HuH-7.5 (cell line): ENCODE measurements around the gene TRIM41.
"Not testable (repeated sequence)": the region's sequence is repeated elsewhere in the genome, so short reads cannot be mapped to it uniquely, and the experiment has no call there.

Experiments
- DNase-seq: peaks from one replicate; pipeline ENCODE4 v3.0.0; 2011; ENCODE audit warnings: low spot score

Gene TRIM41

GRCh38 chr5:181193656-181194055 lies 29.4 kb upstream of the TRIM41 start:
- DNase-seq = no peak

DNA sequence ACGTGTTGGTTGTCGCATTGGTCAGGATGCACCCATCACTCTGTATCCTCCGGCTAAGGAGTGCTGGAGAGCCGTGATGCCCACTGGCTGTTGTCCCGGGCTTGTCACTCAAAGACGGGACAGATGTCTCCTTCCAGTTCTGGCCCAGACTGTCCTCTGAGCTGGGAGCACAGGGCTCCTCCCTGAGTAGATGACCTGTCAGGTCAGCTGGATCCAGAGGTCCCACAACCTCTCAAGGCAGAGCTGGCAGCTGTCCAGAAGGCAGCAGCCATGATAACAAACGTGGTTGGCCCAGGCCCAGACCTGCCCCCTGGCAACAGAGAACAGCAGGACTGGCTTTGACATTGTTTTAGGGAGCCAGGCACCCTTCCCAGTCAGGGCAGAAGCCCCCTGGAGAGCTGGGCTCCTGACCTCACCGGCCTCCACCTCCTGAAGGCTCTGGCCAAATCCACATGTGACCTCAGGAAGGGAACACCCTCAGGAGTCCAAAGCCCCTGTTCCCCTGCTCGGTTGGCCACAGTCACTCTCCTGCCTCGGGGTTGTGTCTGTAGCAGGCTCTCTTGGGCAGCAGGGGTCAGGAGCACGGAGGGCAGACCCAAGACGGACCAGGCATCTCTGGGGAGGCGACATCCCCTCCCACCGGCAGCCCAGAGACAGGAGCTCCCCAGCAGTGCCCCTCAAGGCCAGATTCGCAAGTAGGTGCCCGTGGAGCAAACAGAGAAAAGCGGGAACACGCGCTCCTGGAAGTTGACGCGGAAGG lies 28.4 kb upstream of the TRIM41 start:
- DNase-seq = no peak

GRCh38 chr5:181195249-181195761 lies 27.8 kb upstream of the TRIM41 start:
- DNase-seq = no peak

- DNase-seq = no peak
These were observed 25.6 kb upstream of the TRIM41 start for GRCh38 chr5:181197326-181197951.

- DNase-seq = no peak
These were observed 24.9 kb upstream of the TRIM41 start for GRCh38 chr5:181198106-181198685.

- no peak for DNase-seq
These were observed 24.1 kb upstream of the TRIM41 start for GRCh38 chr5:181198905-181199519.

- DNase-seq = no peak
These were observed 23.0 kb upstream of the TRIM41 start for GRCh38 chr5:181199881-181200638.

GRCh38 chr5:181200816-181201215 lies 22.3 kb upstream of the TRIM41 start:
- DNase-seq = no peak

GRCh38 chr5:181203093-181203711 lies 19.9 kb upstream of the TRIM41 start:
- no peak for DNase-seq

- DNase-seq = no peak
These were observed 19.3 kb upstream of the TRIM41 start for GRCh38 chr5:181203777-181204112.

DNA sequence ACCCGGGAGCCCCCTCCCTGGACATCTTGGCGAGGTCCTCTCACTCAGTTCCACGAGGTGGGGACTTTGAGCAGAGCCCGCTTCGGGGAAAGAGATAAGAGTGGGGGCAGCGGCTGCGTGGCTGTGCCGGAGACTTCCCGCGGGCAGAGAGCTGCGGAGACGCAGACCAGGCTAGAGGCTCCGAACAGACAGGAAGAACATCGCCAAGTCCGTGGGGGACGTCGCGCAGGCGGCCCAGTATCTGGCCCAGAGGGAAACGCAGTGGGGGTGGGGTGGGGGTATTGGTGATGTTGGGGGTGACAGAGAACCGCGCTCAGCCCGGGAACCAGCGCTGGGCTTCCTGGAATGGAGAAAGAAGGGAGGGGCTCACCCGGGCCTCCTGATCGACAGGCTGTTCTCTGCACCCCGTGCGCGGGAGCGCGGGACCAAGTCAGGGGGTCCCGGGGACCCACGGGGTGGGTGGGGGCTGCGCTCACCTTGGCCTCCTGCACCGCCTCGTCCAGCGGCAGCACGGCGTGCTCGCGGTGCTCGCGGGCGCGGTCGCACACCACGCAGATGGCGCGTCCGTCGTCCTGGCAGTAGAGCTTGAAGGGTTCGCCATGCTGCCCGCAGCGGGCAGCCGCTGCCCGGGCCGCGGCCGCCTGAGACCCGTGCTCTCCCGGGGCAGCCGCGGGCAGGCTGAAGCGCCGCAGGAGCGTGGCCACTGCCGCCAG lies 18.8 kb upstream of the TRIM41 start:
- no peak for DNase-seq

DNA sequence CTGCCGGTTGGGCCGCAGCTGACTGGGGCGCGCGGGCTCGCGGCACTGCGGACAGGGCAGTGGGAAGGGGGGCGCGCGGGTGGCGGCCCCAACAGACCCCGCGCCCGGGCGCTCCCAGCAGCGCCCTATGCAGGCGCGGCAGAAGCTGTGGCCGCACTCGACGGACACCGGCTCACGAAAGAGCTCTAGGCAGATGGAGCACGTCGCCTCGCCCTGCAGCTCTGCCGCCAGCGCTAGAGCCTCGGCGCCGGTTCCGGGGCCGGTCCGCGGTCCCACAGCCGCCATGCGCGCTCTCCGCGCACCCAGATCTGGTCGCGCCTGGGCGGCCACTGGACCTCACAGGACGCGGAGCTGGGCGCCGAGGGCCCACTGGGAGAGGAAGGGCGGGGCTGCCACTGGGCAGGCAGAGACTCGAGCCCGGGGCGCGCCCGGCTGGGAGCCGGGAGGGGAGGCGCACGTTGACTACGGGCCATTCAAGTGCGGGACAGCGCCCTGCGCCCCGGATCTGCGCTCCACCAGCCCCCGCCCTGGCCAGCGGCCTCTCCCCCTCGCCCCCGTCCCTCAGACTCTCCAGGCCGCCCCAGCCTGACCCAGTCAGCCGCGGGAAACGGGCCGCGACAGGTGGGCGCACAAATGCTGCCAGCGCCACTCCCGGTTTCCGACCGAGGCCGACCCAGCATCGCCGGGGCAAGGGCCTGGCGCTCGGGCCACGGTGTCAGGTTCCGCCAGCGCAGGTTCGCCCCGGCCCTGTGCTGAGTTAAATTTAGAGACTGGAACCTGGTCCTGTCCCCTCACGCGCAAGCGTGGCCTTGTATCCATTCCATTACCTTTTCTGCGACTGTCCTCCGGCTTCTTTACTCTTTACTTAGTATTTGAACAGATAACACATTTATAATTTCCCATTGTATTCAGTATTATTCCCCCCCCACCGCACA lies 18.0 kb upstream of the TRIM41 start, which contains the start of gene TRIM7:
TSS of gene TRIM7 (minus strand) at position 371 of the 935 bp plus-strand sequence. CDS start at position 285, 86 bp downstream.
- DNase-seq = no peak

DNA sequence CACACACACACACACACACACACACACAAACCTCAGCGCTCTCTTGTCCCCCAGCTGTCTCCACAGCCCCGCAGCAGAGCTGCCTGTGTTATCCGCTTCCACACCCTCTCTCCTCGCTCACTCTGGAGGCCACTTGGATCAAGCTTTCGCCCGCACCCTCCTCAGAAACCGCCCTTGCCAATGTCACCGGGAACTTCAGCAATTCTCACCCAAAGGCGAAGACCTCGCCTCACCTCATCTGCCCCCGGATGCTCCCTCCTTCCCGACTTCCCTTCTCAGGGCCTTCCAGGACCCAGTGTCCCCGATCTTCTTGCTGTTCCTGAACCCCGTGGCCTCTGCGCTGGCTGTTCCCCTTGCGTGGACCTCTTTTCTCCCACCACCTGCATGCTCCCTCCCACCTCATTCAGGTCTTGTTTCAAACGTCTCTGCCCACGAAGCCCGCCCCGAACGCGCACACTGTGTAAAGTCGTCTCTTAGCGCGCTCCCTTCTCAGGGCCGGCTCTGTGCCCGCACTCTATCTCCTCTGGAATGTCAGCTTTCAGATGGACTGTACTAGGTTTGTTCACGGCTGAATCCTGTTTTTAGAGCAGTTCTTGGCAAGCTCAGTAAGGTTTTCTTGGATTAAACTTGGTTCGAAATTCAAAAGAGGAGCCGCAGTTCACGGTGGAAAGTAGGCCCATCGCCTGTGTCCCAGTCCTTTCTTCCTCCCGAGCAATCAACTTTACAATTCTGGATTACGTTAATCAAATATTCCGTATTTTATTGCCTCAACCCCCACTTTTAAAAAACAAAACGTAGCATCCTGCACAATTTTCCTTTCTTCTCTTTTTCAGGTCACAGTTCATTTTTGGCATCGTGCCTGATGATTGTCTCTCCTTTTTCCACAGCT lies 17.1 kb upstream of the TRIM41 start:
- no peak for DNase-seq

GRCh38 chr5:181207214-181207959 lies 15.7 kb upstream of the TRIM41 start:
- peak; percentile 56 for DNase-seq

DNA sequence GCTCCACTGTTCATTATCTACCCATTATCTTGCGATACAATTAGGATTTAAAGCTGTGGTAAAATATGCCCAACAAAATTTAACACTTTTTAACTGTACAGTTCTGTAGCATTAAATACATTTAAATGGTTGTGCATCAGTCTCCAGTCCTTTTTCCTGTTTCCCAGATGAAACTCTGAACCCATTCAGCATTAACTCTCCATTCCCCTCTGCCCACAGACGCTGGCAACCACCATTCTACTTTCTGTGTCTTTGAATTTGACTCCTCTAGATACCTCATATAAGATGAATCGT lies 15.2 kb upstream of the TRIM41 start:
- DNase-seq = no peak

DNA sequence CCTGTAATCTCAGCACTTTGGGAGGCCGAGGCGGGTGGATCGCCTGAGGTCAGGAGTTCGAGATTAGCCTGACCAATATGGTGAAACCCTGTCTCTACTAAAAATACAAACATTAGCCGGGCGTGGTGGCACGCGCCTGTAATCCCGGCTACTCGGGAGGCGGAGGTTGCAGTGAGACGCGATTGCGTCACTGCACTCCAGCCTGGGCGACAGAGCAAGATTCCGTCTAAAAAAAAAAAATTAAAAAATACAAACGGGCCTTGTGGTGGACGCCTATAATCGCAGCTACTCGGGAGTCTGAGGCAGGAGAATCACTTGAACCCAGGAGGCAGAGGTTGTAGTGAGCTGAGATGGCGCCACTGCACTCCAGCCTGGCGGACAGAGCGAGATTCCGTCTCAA lies 14.1 kb upstream of the TRIM41 start:
- not testable (repeated sequence) for DNase-seq

- DNase-seq = not testable (repeated sequence)
These were observed 12.9 kb upstream of the TRIM41 start for GRCh38 chr5:181210148-181210547.

- DNase-seq = not testable (repeated sequence)
These were observed 12.4 kb upstream of the TRIM41 start for GRCh38 chr5:181210698-181211097.
